ENCODE data around the gene SLC17A7. TPM values are rescaled to one million over a fixed set of nuclear protein-coding genes. Genes with fewer than 3 reads are reported as not detected.
A peak's percentile ranks its signal among the peaks of the same experiment; 100 is the strongest.
"Not testable (repeated sequence)": the region's sequence is repeated elsewhere in the genome, so short reads cannot be mapped to it uniquely, and the experiment has no call there.

Gene SLC17A7
- total RNA-seq, 1 donor from 2014 or later: 1.6 TPM

- DNase-seq (ENCODE audit: low spot score): no peak
These were observed 28.7 kb upstream of the SLC17A7 start for GRCh38 chr19:49469828-49470614.

- DNase-seq (ENCODE audit: low spot score): peak; percentile 48
These were observed 27.6 kb upstream of the SLC17A7 start for GRCh38 chr19:49468746-49469447.

GRCh38 chr19:49468199-49468598 is 26.9 kb upstream of the SLC17A7 start:
- no peak for DNase-seq (ENCODE audit: low spot score)

- DNase-seq (ENCODE audit: low spot score): no peak
These were observed 24.0 kb upstream of the SLC17A7 start for GRCh38 chr19:49465371-49465770.

GRCh38 chr19:49463960-49464740 is 22.8 kb upstream of the SLC17A7 start:
- DNase-seq (ENCODE audit: low spot score): no peak

GRCh38 chr19:49462492-49462891 is 21.2 kb upstream of the SLC17A7 start:
- no peak for DNase-seq (ENCODE audit: low spot score)

- DNase-seq (ENCODE audit: low spot score): no peak
These were observed 20.3 kb upstream of the SLC17A7 start for GRCh38 chr19:49461656-49462055.

GRCh38 chr19:49461130-49461529 is 19.8 kb upstream of the SLC17A7 start:
- DNase-seq (ENCODE audit: low spot score): not testable (repeated sequence)

- no peak for DNase-seq (ENCODE audit: low spot score)
These were observed 18.1 kb upstream of the SLC17A7 start for GRCh38 chr19:49459388-49459787.

- DNase-seq (ENCODE audit: low spot score): no peak
These were observed 17.2 kb upstream of the SLC17A7 start for GRCh38 chr19:49458567-49458903.

- DNase-seq (ENCODE audit: low spot score): no peak
These were observed 15.0 kb upstream of the SLC17A7 start for GRCh38 chr19:49456326-49456725.

- no peak for DNase-seq (ENCODE audit: low spot score)
These were observed 14.4 kb upstream of the SLC17A7 start for GRCh38 chr19:49455773-49456172.

GRCh38 chr19:49453757-49454240 is 12.5 kb upstream of the SLC17A7 start:
- DNase-seq (ENCODE audit: low spot score): no peak

GRCh38 chr19:49453013-49453756 is 11.9 kb upstream of the SLC17A7 start, which contains the start of gene ALDH16A1:
ALDH16A1 (plus strand) TSS chr19:49453225; CDS start chr19:49453332, 107 bp downstream.
- peak; percentile 98 for DNase-seq (ENCODE audit: low spot score)

GRCh38 chr19:49451430-49452181 is 10.3 kb upstream of the SLC17A7 start, which contains the start of gene PIH1D1:
PIH1D1 (minus strand) TSS chr19:49451814; CDS start chr19:49451574, 240 bp downstream.
- DNase-seq (ENCODE audit: low spot score): peak; percentile 99

GRCh38 chr19:49450405-49450804 is 9.1 kb upstream of the SLC17A7 start:
- no peak for DNase-seq (ENCODE audit: low spot score)

GRCh38 chr19:49448432-49448786 is 7.1 kb upstream of the SLC17A7 start:
- no peak for DNase-seq (ENCODE audit: low spot score)

- no peak for DNase-seq (ENCODE audit: low spot score)
These were observed 6.4 kb upstream of the SLC17A7 start for GRCh38 chr19:49447485-49448431.

- DNase-seq (ENCODE audit: low spot score): no peak
These were observed 4.7 kb upstream of the SLC17A7 start for GRCh38 chr19:49445997-49446396.
